Mesodermal cell (in vitro differentiated cells): ENCODE data around the gene WRNIP1.
"Not testable (repeated sequence)": the region's sequence is repeated elsewhere in the genome, so short reads cannot be mapped to it uniquely, and the experiment has no call there.

ENCODE experiments used
- H3K27ac ChIP-seq: 2 replicates; pipeline ENCODE4 v1.7.0; 2013; ENCODE audit warnings: mild to moderate bottlenecking, low read depth, low read length, moderate library complexity; ENCODE audit not compliant: severe bottlenecking
- H3K36me3 ChIP-seq: 2 replicates; pipeline ENCODE4 v1.7.1; 2013; ENCODE audit warnings: mild to moderate bottlenecking, low read length, moderate library complexity; ENCODE audit not compliant: control insufficient read depth, insufficient read depth
- H3K4me1 ChIP-seq: one replicate; pipeline ENCODE4 v1.7.1; 2013; ENCODE audit warnings: mild to moderate bottlenecking, low read length; ENCODE audit not compliant: insufficient read depth, control insufficient read depth, poor library complexity, severe bottlenecking
- H3K4me3 ChIP-seq: 2 replicates; pipeline ENCODE4 v1.7.0; 2013; ENCODE audit warnings: low read length, control low read depth, mild to moderate bottlenecking; ENCODE audit not compliant: insufficient read depth, poor library complexity, severe bottlenecking; ENCODE audit errors: extremely low read depth
- H3K9me3 ChIP-seq: 2 replicates; pipeline ENCODE4 v1.7.1; 2013; ENCODE audit warnings: mild to moderate bottlenecking, low read length, moderate library complexity; ENCODE audit not compliant: control insufficient read depth
- WGBS, 2 experiments: methylation state at CpG; one replicate each; pipeline ENCODE4 v1.1.5; 2013; ENCODE audit warnings: missing lambda C conversion rate in 2 of 2; ENCODE audit not compliant: insufficient coverage in 2 of 2; 5-methylcytosine and 5-hydroxymethylcytosine counted together

The WRNIP1 gene

DNA sequence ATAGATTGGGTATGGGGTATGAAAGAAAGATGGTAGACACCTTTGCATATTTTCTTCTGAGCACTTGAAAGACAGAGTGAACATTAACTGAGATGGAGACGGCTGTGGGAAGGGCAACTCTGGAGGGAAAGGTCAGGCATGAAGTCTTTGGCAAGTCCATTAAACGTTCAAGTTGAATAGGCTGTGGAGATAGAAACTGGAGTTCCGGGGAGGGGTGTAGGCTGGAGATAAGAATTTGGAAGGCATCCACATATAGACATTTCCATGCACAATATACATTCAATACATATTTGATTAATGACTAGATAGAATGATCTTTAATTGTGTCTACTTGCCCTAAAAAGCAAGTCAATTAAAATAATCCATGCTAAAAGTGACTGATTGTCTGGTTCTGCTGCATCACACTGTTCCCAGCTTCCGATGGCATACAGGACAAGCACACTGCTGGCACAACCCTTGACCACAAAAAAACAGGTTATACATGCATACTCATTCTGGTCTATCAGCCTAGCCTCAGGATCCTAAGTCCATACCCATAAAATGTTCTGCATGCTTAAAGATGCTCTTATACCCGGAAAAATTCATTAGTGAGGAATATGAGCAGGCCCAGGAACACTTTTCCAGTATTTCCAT lies 12.6 kb upstream of the WRNIP1 start:
- Histone ChIP-seq H3K4me1 (no peaks in the 10 kb centered on the region), H3K4me3 (no peak overlapping the region), H3K9me3 (no peaks in the 10 kb centered on the region), H3K36me3 (no peaks in the 10 kb centered on the region), H3K27ac (no peak overlapping the region)
- 86 to 100% methylated on average over 4 of the region's 5 CpGs for WGBS, 2 experiments

DNA sequence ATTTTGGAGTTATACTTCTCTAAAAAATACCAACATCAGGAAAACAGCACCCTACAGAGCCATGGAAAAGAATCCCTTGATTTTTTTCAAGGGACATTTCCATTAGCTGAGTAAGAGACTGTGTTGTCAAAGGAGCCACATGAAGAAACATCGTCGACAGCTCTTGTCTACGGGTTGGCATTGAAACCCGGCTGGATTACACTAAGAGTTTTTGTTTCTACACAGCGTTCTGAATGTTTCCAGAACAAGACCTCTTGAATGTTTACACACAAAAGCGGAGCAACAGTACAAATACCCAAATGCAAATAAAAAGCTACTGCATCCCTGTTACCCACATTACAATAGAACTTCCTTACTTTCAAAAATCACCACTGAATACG lies 12.1 kb upstream of the WRNIP1 start:
- 76 to 85% methylated on average over 3 to 6 of the region's 7 CpGs for WGBS, 2 experiments
- Histone ChIP-seq H3K9me3 (no peaks in the 10 kb centered on the region), H3K4me3 (no peak overlapping the region), H3K27ac (no peak overlapping the region), H3K4me1 (no peaks in the 10 kb centered on the region), H3K36me3 (no peaks in the 10 kb centered on the region)

DNA sequence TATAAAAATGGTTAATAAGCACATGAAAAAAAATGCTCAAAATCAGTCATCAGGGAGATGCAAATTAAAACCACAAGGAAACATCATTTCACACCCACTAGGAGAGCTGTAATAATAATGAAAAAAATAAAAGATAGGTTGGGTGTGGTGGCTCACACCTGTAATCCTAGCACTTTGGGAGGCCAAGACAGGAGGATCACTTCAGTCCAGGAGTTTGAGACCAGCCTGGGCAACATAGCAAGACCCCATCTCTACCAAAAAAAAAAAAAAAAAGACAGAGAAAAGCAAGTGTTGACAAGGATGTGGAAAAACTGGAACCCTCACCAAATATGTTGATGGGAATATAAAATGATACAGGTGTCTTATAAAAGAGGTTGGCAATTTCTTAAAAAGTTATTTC lies 11.4 kb upstream of the WRNIP1 start:
- Histone ChIP-seq H3K27ac (no peak overlapping the region), H3K4me1 (no peaks in the 10 kb centered on the region), H3K4me3 (no peak overlapping the region), H3K9me3 (no peaks in the 10 kb centered on the region), H3K36me3 (no peaks in the 10 kb centered on the region)

DNA sequence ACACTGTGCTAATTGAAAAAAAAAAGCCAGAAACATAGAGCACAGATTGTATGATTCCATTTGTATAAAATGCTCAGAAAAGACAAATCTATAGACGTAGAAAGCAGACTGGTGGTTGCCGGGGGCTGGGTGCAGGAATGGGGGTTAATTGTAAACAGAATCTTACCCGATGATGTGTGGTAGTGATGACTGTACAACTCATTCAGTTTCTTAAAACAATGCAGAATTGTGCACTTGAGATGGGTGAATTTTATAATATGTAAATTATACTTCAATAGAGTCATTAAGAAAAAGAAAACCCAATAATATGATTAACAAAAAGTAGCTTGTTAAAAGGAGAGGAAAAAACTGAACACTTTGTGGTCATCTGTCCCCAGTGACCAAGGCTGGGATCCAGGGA lies 10.8 kb upstream of the WRNIP1 start:
- Histone ChIP-seq H3K9me3 (no peaks in the 10 kb centered on the region), H3K4me3 (no peak overlapping the region), H3K36me3 (no peaks in the 10 kb centered on the region), H3K27ac (no peak overlapping the region), H3K4me1 (no peaks in the 10 kb centered on the region)
- 80% methylated on average over 2 of the region's 3 CpGs; no CpG with 5 or more reads in 1 of the 2 experiments for WGBS, 2 experiments

DNA sequence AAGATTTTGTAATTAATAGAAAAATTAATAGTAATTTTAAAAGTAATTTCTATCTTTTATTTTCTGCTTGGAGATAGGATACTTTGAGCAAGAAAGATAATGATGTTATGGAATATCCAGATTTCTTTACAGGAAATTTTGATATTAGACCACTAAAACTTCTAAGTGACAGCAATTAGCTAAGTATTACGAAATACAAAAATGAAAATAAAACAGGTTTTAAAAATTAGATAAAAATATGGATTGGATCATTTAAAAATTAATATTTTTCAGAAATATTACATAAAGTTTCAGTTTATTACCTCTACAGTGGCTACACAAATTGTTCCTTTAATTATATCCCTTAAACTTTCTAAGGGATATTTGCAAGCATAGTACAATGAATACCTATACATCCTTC lies 10.3 kb upstream of the WRNIP1 start:
- Histone ChIP-seq H3K36me3 (no peaks in the 10 kb centered on the region), H3K27ac (no peak overlapping the region)
- no CpG with 5 or more reads among the region's 1 CpG for WGBS, 2 experiments

DNA sequence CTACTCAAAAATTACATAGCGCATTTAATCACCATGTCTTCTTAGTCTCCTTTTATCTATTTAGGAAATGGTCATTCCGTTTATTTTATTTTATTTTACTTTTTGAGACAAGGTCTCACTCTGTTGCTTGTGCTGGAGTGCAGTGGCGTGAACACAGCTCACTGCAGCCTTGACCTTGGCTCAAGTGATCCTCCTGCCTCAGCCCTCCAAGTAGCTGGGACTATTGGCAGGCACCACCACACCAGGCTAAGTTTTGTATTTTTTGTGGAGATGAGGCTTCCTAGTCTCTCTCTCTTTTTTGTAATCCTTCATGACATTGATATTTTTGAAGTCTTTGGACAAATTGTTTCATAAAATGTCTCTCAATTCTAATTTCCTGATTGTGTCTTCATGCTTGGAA lies 9.7 kb upstream of the WRNIP1 start:
- WGBS, 2 experiments: 94% methylated on average over 2 of the region's 3 CpGs; no CpG with 5 or more reads in 1 of the 2 experiments
- Histone ChIP-seq H3K36me3 (no peaks in the 10 kb centered on the region), H3K27ac (no peak overlapping the region), H3K4me3 (no peak overlapping the region), H3K4me1 (no peaks in the 10 kb centered on the region), H3K9me3 (peaks cover 4% of the 10 kb centered on the region)

More for the DNA sequence above, 10.3 kb upstream of the WRNIP1 start:
- no peaks in the 10 kb centered on the region for H3K4me1 ChIP-seq
- H3K4me3 ChIP-seq: no peak overlapping the region
- no peaks in the 10 kb centered on the region for H3K9me3 ChIP-seq

DNA sequence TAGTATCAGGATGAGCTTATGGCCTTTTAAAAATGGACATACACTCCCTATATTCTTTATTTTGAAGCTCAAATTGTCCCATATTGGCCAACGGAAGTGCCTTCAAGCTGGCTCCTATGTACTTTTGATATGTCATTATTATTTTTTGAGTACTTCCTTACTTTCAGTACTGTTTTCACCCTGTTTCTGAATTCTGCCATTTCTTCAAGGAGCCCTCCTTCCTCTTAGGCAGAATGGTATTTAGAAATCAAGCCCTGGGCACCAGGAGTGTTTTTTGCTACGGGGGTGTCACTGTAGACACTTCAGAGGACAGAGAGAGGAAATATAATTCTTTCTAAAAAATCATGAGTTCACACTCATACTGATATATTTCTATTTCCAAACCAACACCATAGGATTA lies 9.0 kb upstream of the WRNIP1 start:
- WGBS, 2 experiments: no CpG with 5 or more reads among the region's 2 CpGs

DNA sequence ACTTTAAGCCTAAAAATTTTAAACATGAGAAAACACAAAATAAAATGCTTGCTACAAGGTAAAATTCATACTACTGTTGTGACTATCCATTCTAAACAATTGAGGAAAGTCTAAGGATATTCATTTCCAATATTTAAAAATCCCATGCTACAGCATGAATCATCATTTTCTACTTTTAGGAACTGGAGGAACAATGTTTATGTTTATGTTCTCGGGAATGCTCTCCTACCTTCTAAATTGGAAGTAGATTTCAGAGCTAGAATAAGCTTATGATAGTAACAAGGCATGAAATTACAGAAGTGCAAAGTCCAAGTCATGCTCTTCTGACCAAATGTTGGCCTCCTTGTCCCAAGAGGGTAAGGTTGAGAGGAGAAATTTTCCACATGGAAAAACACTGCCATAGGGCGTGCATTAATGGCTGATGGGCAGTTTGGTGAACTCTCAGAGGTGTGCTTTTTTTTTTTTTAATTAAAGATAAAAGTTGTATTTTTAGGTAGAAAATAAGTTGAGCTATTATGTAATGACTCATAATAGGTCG lies 8.4 kb upstream of the WRNIP1 start:
- 100% methylated on average over 1 to 3 of the region's 3 CpGs for WGBS, 2 experiments
- H3K9me3 ChIP-seq: peaks cover 5% of the 10 kb centered on the region
- H3K4me1 ChIP-seq: no peaks in the 10 kb centered on the region
- no peak overlapping the region for H3K27ac ChIP-seq
- no peak overlapping the region for H3K4me3 ChIP-seq
- no peaks in the 10 kb centered on the region for H3K36me3 ChIP-seq

More for the DNA sequence above, 9.0 kb upstream of the WRNIP1 start:
- Histone ChIP-seq H3K4me1 (no peaks in the 10 kb centered on the region), H3K4me3 (no peak overlapping the region), H3K9me3 (peaks cover 5% of the 10 kb centered on the region), H3K27ac (no peak overlapping the region), H3K36me3 (no peaks in the 10 kb centered on the region)

DNA sequence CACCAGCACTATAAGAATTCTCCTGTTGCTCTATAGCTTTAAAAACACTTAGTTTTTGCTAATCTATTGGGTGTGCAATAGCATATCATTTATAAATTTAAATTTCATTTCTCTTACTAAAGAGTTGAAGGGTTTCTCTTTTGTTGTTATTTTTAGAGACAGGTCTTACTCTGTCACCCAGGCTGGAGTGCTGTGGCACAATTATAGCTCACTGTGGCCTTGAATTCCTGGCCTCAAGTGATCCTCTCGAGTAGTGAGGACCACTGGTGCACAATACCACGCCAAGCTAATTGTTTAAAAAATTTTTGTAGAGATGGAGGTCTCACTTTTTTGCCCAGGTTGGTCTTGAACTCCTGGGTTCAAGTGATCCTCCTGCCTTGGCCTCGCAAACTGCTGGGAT lies 6.2 kb upstream of the WRNIP1 start:
- H3K27ac ChIP-seq: no peak overlapping the region
- WGBS, 2 experiments: 83 to 84% methylated on average over 1 to 3 of the region's 3 CpGs
- no peak overlapping the region for H3K4me3 ChIP-seq
- H3K36me3 ChIP-seq: no peaks in the 10 kb centered on the region
- H3K4me1 ChIP-seq: no peaks in the 10 kb centered on the region
- H3K9me3 ChIP-seq: peaks cover 5% of the 10 kb centered on the region

DNA sequence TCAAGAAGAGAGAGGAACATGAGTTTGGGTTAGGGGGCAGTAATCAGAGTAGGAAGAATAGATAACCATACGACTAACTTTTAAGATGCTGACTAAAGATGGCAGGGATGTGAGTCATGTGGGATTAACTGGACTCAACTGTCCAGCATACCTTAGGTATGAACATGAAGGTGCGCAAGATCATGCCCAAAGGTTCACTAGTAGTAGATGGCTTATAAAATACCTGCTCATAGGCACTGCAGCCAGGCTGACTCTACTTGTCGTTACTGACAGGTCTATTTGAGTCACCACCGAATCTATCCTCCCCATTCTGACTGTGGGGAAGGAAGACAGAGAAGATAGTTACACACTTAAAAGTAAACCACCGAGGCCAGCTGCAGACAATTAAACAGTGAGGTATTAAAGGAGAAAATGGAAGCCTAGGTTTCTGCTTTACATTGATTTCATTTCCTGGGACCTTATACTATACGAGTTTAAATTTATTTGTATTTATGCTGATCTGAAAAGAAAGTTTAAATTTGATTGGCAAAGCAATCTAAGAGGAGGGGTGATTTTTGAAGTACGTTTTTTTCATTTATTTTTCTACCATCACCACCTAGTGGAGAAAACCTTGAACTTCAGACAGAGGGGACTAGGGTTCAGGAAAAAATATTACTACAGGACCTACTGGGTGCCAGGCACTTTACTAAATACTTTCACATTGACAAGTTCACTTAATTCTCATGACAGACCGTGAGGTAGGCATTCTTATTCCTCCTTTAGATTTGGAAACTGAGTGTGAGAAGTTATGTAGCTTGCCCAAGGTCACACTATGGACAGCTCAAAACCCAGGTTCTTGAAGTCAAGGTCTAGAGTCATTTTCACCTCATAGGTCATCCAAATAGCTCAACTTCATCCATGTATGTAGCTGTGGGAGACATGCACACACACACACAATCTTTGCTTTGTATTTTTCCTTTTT lies 4.0 kb upstream of the WRNIP1 start:
- WGBS, 2 experiments: 96 to 100% methylated on average over 3 of the region's 8 CpGs
- Histone ChIP-seq H3K4me3 (no peak overlapping the region), H3K27ac (no peak overlapping the region), H3K9me3 (peaks cover 5% of the 10 kb centered on the region), H3K36me3 (no peaks in the 10 kb centered on the region), H3K4me1 (no peaks in the 10 kb centered on the region)

DNA sequence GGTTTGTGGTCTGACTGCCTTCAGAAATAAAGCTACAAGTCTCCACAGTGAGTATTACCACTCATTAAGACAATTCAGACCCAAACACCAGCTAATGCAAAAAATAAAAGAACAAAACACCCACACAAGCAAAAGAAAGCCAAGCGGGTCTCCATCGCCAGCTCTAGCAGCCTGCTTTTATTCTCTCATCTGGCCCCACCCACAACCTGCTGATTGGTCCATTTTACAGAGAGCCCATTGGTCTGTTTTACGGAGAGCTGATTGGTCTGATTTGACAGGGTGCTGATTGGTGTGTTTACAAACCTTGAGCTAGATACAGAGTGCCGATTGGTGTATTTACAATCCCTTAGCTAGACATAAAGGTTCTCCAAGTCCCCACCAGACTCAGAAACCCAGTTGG lies 2.3 kb upstream of the WRNIP1 start:
- not testable (repeated sequence) for H3K4me1 ChIP-seq

More for the DNA sequence above, 2.3 kb upstream of the WRNIP1 start:
- H3K9me3 ChIP-seq, H3K36me3 ChIP-seq, H3K4me3 ChIP-seq, H3K27ac ChIP-seq: not testable (repeated sequence)
- 100% methylated on average over 2 of the region's 4 CpGs; no CpG with 5 or more reads in 1 of the 2 experiments for WGBS, 2 experiments
